CD4-positive, alpha-beta T cell treated with Interleukin-1 beta for 1 hour (primary cell): ENCODE data around the gene KCNQ1.
"Not testable (repeated sequence)": the region's sequence is repeated elsewhere in the genome, so short reads cannot be mapped to it uniquely, and the experiment has no call there.

Experiments used
- DNase-seq, 2 donors: peaks; one replicate each; pipeline ENCODE4 v3.0.0-alpha.2; 2020 to 2022

KCNQ1 gene

GRCh38 chr11:2631161-2631560 lies 186.4 kb downstream of the KCNQ1 start:
- no peak for DNase-seq

GRCh38 chr11:2639763-2640162 lies 195.0 kb downstream of the KCNQ1 start:
- DNase-seq: not testable (repeated sequence)

GRCh38 chr11:2641623-2642022 lies 196.8 kb downstream of the KCNQ1 start:
- DNase-seq: no peak

- DNase-seq: no peak
Observed at GRCh38 chr11:2643746-2644145, 198.9 kb downstream of the KCNQ1 start.

- no peak for DNase-seq
Observed at GRCh38 chr11:2644844-2645778, 200.3 kb downstream of the KCNQ1 start.

GRCh38 chr11:2645779-2646118 lies 200.9 kb downstream of the KCNQ1 start:
- no peak for DNase-seq

- no peak for DNase-seq
Observed at GRCh38 chr11:2647167-2647566, 202.4 kb downstream of the KCNQ1 start.

- DNase-seq: no peak
Observed at GRCh38 chr11:2647953-2648352, 203.1 kb downstream of the KCNQ1 start.

GRCh38 chr11:2649400-2649799 lies 204.6 kb downstream of the KCNQ1 start:
- DNase-seq: no peak

- DNase-seq: no peak
Observed at GRCh38 chr11:2649848-2650247, 205.0 kb downstream of the KCNQ1 start.

- DNase-seq: no peak
Observed at GRCh38 chr11:2650343-2650867, 205.6 kb downstream of the KCNQ1 start.

- no peak for DNase-seq
Observed at GRCh38 chr11:2651054-2651617, 206.3 kb downstream of the KCNQ1 start.

- no peak for DNase-seq
Observed at GRCh38 chr11:2651826-2652271, 207.0 kb downstream of the KCNQ1 start.

GRCh38 chr11:2652333-2653197 lies 207.8 kb downstream of the KCNQ1 start:
- DNase-seq: no peak

- no peak for DNase-seq
Observed at GRCh38 chr11:2653198-2653551, 208.4 kb downstream of the KCNQ1 start.

- no peak for DNase-seq
Observed at GRCh38 chr11:2653930-2654739, 209.3 kb downstream of the KCNQ1 start.

- no peak for DNase-seq
Observed at GRCh38 chr11:2655016-2655719, 210.4 kb downstream of the KCNQ1 start.

GRCh38 chr11:2655834-2656622 lies 211.2 kb downstream of the KCNQ1 start:
- no peak for DNase-seq

- no peak for DNase-seq
Observed at GRCh38 chr11:2656859-2657258, 212.1 kb downstream of the KCNQ1 start.

- DNase-seq: no peak
Observed at GRCh38 chr11:2657697-2658284, 213.0 kb downstream of the KCNQ1 start.
